GM18526 (cell line): ENCODE data around the gene NEURL4.

Experiments
- POLR2A ChIP-seq: IDR thresholded peaks from 3 replicates; pipeline ENCODE4 v1.6.1; 2011; ENCODE audit not compliant: insufficient read length; ENCODE audit errors: extremely low read depth

The NEURL4 gene

GRCh38 chr17:7280519-7281073, 48.5 kb downstream of the NEURL4 start:
- no peak for TF ChIP-seq POLR2A

- no peak for TF ChIP-seq POLR2A
These were observed 49.7 kb downstream of the NEURL4 start for GRCh38 chr17:7279448-7279847.

GRCh38 chr17:7266784-7267183, 62.4 kb downstream of the NEURL4 start:
- no peak for TF ChIP-seq POLR2A
